ENCODE results near the gene RBP5.
"Not testable (repeated sequence)": the region's sequence is repeated elsewhere in the genome, so short reads cannot be mapped to it uniquely, and the experiment has no call there.

RBP5 gene

GRCh38 chr12:7123806-7124522 lies 4.7 kb downstream of the RBP5 start:
- DNase-seq (ENCODE audit: low read depth in 4 of 4, low spot score in 1 of 4) = no peak

- no peak for DNase-seq (ENCODE audit: low read depth in 4 of 4, low spot score in 1 of 4)
Measured at GRCh38 chr12:7122811-7123769, 5.6 kb downstream of the RBP5 start.

GRCh38 chr12:7121324-7121723 lies 7.4 kb downstream of the RBP5 start:
- no peak for DNase-seq (ENCODE audit: low read depth in 4 of 4, low spot score in 1 of 4)

GRCh38 chr12:7120166-7120565 lies 8.5 kb downstream of the RBP5 start:
- DNase-seq (ENCODE audit: low read depth in 4 of 4, low spot score in 1 of 4) = no peak

DNA sequence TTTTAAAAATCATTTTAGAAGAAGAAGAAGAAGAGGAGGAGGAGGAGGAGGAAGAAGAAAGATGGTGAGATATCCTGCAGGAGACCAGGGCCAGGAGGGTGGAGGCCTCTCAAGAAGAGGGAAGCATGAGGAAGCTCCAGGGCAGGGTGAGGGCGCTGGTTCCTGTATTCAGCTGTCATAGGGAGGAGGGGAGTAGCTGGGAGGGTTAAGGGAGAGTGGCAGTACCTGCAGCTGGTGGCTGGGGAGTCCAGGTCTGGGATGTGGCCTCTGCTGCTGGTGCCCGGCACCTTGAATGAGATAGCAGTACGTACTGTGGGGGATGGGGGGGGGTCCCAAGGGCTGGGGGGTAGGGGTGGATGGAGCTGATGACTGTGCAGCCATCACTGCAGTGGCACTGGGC lies 9.8 kb downstream of the RBP5 start:
- no peak for DNase-seq (ENCODE audit: low read depth in 4 of 4, low spot score in 1 of 4)

- DNase-seq (ENCODE audit: low read depth in 4 of 4, low spot score in 1 of 4) = no peak
Measured at GRCh38 chr12:7117670-7118069, 11.0 kb downstream of the RBP5 start.

DNA sequence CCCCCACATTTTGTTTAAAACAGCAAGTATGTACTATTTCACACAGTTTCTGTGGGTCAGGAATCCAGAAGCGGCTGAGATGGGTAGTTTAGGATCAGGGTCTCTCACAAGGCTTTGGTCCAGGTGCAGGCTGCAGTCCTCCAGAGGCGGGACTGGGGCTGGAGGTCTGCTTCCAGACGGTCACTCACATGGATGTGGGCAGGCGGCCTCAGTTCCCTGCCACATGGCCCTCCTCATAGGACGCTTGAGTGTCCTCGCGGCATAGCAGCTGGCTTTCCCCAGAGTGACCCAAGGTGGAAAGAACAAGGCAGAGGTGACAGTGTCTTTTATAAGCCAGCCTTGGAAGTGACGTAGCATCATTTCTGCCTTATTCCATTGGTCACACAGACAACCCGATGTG lies 11.8 kb downstream of the RBP5 start:
- DNase-seq (ENCODE audit: low read depth in 4 of 4, low spot score in 1 of 4) = no peak

DNA sequence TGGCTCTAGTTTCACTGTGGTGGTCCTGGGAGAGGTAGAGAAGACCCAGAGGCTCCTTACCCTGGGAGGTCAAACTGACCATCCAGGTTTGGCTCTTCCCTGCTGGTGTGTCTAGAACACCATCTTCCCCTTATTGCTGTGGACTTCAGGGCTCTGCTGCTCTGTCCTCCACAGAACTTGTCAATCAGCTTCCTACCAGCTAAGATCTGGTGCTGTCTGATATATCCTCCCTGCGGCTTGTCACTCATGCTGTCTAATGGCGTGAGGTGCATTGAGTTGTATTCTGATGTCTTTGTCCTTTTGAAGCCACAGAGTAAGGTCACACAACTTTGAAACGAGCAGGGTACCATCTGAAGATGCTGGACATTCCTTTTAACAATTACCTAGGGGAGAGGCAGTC lies 12.5 kb downstream of the RBP5 start:
- DNase-seq (ENCODE audit: low read depth in 4 of 4, low spot score in 1 of 4) = no peak

DNA sequence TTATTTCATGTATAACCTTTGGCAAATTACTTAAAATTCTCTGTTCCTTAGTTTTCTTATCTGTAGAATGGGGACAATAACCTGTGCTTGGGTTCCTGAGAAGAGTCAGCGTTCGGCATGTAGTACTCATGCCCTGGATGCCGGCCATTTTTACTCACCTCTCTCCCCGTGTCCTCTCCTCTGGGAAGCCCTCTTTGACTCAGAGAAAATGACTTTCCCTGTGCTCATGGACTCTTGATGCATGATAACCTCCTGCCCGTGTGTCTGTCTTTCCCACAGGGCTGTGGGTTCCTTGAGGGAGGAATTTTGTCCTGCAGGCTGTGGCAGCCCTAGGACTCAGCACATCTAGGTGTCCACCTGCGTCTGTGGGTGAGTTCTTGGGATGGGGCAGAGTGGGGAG lies 13.8 kb downstream of the RBP5 start:
- DNase-seq (ENCODE audit: low read depth in 4 of 4, low spot score in 1 of 4) = no peak

DNA sequence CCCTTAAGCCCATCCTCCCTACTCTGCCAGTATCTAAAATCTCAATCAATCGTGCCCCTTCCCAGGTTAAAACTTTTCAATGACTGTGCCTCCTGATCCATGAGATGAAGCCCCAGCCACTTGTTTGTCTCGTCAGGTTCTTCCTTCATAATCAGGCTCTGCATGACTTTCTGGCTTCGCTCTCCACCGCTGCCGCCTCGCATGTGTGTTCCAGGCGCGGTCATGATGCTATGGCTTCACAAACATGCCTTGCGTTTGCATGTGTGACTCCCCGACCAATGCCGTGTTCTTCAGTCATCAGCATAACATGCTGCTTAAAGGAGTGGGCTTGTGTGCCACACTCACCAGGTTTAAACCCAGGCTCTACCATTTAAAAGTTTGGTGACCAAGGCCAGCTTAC lies 14.7 kb downstream of the RBP5 start:
- DNase-seq (ENCODE audit: low read depth in 4 of 4, low spot score in 1 of 4) = no peak

DNA sequence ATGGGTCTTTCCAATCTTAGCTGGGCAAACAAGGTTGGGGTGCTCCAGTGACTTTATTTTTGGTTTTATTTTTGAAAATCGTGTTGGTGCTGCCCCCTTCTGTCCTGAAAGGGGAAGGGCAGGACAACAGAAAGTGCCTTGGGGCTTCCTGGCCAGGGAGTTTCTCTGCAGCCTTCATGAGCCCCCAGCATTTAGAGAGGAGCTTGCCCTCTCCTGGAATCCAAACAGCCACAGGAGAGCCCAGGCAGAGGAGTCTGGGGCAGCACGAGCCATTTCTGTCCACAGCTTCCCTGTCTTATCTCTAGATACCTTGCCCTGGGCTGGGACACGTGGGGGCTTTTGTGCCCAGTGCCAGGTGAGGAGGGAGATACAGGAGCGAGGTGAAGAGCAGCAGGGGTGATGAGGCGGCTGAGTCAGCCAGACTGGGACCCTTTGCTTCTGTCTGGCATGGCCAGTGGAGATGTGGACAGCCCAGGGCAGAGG lies 15.3 kb downstream of the RBP5 start:
- peak in 1 of 4 experiments; percentile 13 for DNase-seq (ENCODE audit: low read depth in 4 of 4, low spot score in 1 of 4)

- no peak for DNase-seq (ENCODE audit: low read depth in 4 of 4, low spot score in 1 of 4)
Measured at GRCh38 chr12:7112041-7112440, 16.6 kb downstream of the RBP5 start.

- DNase-seq (ENCODE audit: low read depth in 4 of 4, low spot score in 1 of 4) = no peak
Measured at GRCh38 chr12:7110661-7111060, 18.0 kb downstream of the RBP5 start.

GRCh38 chr12:7109572-7109920 lies 19.1 kb downstream of the RBP5 start:
- DNase-seq (ENCODE audit: low read depth in 4 of 4, low spot score in 1 of 4) = no peak

GRCh38 chr12:7108796-7109571 lies 19.7 kb downstream of the RBP5 start, which contains the start of gene C1RL:
Gene C1RL, minus strand, starts transcription at chr12:7109214. Its CDS starts 34 bp downstream, at chr12:7109180.
- peak; percentile 62 to 84 (median 72) for DNase-seq (ENCODE audit: low read depth in 4 of 4, low spot score in 1 of 4)

- DNase-seq (ENCODE audit: low read depth in 4 of 4, low spot score in 1 of 4) = peak in 3 of 4 experiments; percentile 36 to 75 (median 59)
Measured at GRCh38 chr12:7108003-7108795, 20.5 kb downstream of the RBP5 start.

GRCh38 chr12:7107636-7108002 lies 21.1 kb downstream of the RBP5 start:
- no peak for DNase-seq (ENCODE audit: low read depth in 4 of 4, low spot score in 1 of 4)

GRCh38 chr12:7107181-7107580 lies 21.5 kb downstream of the RBP5 start:
- DNase-seq (ENCODE audit: low read depth in 4 of 4, low spot score in 1 of 4) = not testable (repeated sequence)

DNA sequence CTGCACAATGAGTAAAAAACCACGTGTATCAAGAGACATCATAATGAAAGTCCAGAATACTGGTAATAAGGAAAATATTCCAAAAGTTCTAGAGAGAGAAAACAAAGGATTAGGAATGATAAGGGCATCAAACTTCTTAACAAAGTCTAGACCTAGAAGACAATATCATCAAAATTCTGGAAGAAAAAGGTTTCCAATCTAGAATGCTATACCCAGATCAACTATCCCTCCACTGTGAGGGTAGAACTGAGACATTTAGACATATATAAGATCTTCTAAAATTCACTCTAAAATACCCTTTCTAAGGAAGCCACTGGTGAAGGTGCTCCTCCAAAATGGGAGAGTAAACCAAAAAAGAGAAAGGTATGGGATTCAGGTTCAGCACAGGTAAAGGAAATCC lies 22.6 kb downstream of the RBP5 start:
- DNase-seq (ENCODE audit: low read depth in 4 of 4, low spot score in 1 of 4) = no peak

DNA sequence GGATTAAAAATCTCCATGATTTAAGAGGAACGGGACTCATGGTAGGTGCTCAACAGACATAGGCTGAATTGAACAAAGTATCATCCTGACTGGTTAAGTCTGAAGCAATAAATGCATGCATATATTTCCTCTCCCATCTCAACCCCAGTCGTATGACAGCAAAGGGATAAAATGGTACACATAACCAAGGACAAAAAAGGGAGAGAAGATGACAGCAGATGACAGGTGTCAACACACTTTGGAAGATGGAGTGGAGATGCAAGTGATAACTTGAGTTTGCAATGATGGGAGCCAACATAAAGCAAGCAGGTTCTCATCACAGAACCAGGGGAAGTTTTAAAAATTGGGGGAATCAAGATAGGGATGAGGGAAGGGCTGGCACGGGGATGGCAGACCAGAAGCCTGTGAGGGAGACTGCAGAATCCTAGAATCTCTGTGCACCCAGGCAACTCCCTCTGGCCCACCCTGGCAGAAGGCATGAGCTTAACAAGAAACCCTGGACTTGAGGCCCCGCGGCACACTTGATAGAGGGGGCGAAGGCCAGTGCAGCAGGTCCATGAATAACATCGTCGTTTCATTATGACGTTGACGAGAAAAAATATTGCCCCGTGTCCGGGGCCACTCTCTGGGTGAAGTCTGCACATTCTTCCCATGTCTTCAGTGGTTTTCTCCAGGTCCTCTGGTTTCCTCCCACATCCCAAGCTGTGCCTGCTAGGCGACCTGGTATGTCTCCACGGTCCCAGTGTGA lies 24.7 kb downstream of the RBP5 start:
- no peak for DNase-seq (ENCODE audit: low read depth in 4 of 4, low spot score in 1 of 4)
